K562 (cell line): ENCODE data around the gene NPIPB6.

ENCODE experiments used
- CTCF ChIP-seq, 3 experiments: IDR thresholded peaks in 2 of 3; conservative IDR thresholded peaks in 1 of 3; 2 replicates each; pipeline ENCODE4 v1.5.1; 2011 to 2012; ENCODE audit warnings: low read length in 3 of 3, mild to moderate bottlenecking in 3 of 3, control low read depth in 2 of 3, improper control_type of control experiment in 1 of 3, inconsistent platforms in 1 of 3, low read depth in 1 of 3, mixed read lengths in 1 of 3, moderate library complexity in 1 of 3; ENCODE audit not compliant: insufficient read depth in 2 of 3
- SMC3 ChIP-seq: conservative IDR thresholded peaks from 2 replicates; pipeline ENCODE4 v1.6.1; 2011; ENCODE audit warnings: low read depth, low read length, improper control_type of control experiment; ENCODE audit not compliant: insufficient read depth
- ZNF282 ChIP-seq: sonication (generic); formaldehyde crosslinking; IDR thresholded peaks from 2 replicates; pipeline ENCODE4 v1.8.1; 2023; ENCODE audit warnings: missing genetic modification reagents

- no peak for TF ChIP-seq CTCF (IDR thresholded peaks at IDR 0.05 in 2 of 3, conservative IDR thresholded peaks at IDR 0.05 in 1 of 3; ENCODE audit: insufficient read depth in 2 of 3, low read depth in 1 of 3, low read length in 3 of 3)
- TF ChIP-seq ZNF282 (CRISPR knock-in tag), result no peak
- TF ChIP-seq SMC3, result no peak
Observed at GRCh38 chr16:28311413-28311812, 51.9 kb downstream of the NPIPB6 start.
